Stimulated activated CD8-positive, alpha-beta memory T cell treated with anti-CD3 and anti-CD28 coated beads, Interleukin-12 subunit alpha, Interleukin-12 subunit beta, amount 100 ng/mL, for 24 hours (primary cell): ENCODE measurements around the gene KCNQ5.

Source experiments
- DNase-seq: peaks from one replicate; pipeline ENCODE4 v3.0.0-alpha.2; 2020; ENCODE audit errors: extremely low read depth

Gene KCNQ5

GRCh38 chr6:72639920-72640614, 18.2 kb downstream of the KCNQ5 start:
- DNase-seq, result no peak

GRCh38 chr6:72640615-72640930, 18.7 kb downstream of the KCNQ5 start:
- no peak for DNase-seq

- no peak for DNase-seq
Measured at GRCh38 chr6:72642435-72642834, 20.6 kb downstream of the KCNQ5 start.

GRCh38 chr6:72643214-72643613, 21.4 kb downstream of the KCNQ5 start:
- DNase-seq, result no peak

- no peak for DNase-seq
Measured at GRCh38 chr6:72646604-72647485, 25.0 kb downstream of the KCNQ5 start.

GRCh38 chr6:72647489-72647888, 25.6 kb downstream of the KCNQ5 start:
- DNase-seq, result no peak

- DNase-seq, result no peak
Measured at GRCh38 chr6:72649032-72649984, 27.4 kb downstream of the KCNQ5 start.

GRCh38 chr6:72650081-72650745, 28.3 kb downstream of the KCNQ5 start:
- DNase-seq, result no peak

- DNase-seq, result no peak
Measured at GRCh38 chr6:72651174-72651573, 29.3 kb downstream of the KCNQ5 start.

- no peak for DNase-seq
Measured at GRCh38 chr6:72651967-72652956, 30.4 kb downstream of the KCNQ5 start.

GRCh38 chr6:72653026-72653425, 31.2 kb downstream of the KCNQ5 start:
- no peak for DNase-seq

GRCh38 chr6:72654071-72654621, 32.3 kb downstream of the KCNQ5 start:
- no peak for DNase-seq

- no peak for DNase-seq
Measured at GRCh38 chr6:72657407-72658197, 35.7 kb downstream of the KCNQ5 start.

GRCh38 chr6:72659754-72660153, 37.9 kb downstream of the KCNQ5 start:
- no peak for DNase-seq

- no peak for DNase-seq
Measured at GRCh38 chr6:72661411-72661810, 39.5 kb downstream of the KCNQ5 start.

GRCh38 chr6:72665599-72665998, 43.7 kb downstream of the KCNQ5 start:
- DNase-seq, result no peak

GRCh38 chr6:72669324-72669723, 47.5 kb downstream of the KCNQ5 start:
- DNase-seq, result no peak

GRCh38 chr6:72672906-72673305, 51.0 kb downstream of the KCNQ5 start:
- no peak for DNase-seq

GRCh38 chr6:72674842-72675241, 53.0 kb downstream of the KCNQ5 start:
- no peak for DNase-seq
